ENCODE measurements around the gene ZNF687.

Gene ZNF687

GRCh38 chr1:151313501-151313900, 31.4 kb downstream of the ZNF687 start:
- H3K27me3 Mint-ChIP-seq (ENCODE audit: low read depth), result no peaks in the 10 kb centered on the region
- peak overlapping the region in 1 of 3 experiments; percentile 90 for H3K27ac Mint-ChIP-seq
- H3K4me1 Mint-ChIP-seq, result peaks cover 67% of the 10 kb centered on the region
- TF ChIP-seq, protein P1, sequence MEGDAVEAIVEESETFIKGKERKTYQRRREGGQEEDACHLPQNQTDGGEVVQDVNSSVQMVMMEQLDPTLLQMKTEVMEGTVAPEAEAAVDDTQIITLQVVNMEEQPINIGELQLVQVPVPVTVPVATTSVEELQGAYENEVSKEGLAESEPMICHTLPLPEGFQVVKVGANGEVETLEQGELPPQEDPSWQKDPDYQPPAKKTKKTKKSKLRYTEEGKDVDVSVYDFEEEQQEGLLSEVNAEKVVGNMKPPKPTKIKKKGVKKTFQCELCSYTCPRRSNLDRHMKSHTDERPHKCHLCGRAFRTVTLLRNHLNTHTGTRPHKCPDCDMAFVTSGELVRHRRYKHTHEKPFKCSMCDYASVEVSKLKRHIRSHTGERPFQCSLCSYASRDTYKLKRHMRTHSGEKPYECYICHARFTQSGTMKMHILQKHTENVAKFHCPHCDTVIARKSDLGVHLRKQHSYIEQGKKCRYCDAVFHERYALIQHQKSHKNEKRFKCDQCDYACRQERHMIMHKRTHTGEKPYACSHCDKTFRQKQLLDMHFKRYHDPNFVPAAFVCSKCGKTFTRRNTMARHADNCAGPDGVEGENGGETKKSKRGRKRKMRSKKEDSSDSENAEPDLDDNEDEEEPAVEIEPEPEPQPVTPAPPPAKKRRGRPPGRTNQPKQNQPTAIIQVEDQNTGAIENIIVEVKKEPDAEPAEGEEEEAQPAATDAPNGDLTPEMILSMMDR (IDR thresholded peaks at IDR 0.05; ENCODE audit: unreplicated experiment in 3 of 3), result no peak
- no peak overlapping the region for H3K4me3 Mint-ChIP-seq
- no peaks in the 10 kb centered on the region for H3K9me3 Mint-ChIP-seq
- peaks cover 63% of the 10 kb centered on the region for H3K36me3 Mint-ChIP-seq (ENCODE audit: low read depth)

DNA sequence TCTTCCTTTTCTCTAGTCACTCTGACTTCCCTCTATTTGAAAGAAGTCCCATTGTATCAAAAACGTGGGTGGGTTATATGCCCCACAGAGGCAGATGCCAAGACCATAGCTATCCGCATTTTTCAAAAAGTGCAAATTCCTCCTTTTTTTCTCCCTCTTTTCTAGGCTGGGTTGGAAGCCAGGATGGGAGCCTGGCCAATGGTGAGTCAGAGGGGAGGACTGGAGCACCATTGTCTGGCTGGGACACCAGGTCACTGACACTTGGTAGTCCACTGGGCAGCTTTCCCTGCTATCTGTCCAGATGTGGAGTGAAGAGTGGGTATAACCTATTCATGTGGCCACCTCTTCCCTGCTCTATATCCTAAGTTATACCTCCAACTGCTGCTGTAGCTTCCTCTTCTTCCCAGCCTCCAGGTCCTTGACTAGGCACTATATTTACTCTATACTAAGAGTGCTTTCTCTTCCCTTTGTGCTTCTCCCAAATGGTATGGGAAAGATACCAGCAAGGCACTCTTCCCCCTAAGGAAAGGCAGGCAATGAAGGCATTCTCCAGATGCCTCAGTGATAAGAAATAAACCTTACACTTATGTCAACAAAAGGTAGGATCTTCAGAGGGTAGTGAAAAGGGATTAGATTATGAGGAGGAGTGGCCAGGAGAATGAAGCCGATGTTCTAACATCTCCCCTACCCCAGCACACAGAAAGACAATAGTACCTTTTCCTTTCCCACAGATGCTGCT, 32.2 kb downstream of the ZNF687 start:
- Mint-ChIP-seq H3K9me3 (no peaks in the 10 kb centered on the region), H3K4me3 (no peak overlapping the region), H3K4me1 (peaks cover 59% of the 10 kb centered on the region), H3K27ac (peak overlapping the region in 1 of 3 experiments; percentile 90), H3K27me3 (ENCODE audit: low read depth) (no peaks in the 10 kb centered on the region), H3K36me3 (ENCODE audit: low read depth) (peaks cover 62% of the 10 kb centered on the region)
- TF ChIP-seq, protein P1 (IDR thresholded peaks at IDR 0.05; ENCODE audit: unreplicated experiment in 3 of 3), result no peak

- no peaks in the 10 kb centered on the region for H3K9me3 Mint-ChIP-seq
- H3K36me3 Mint-ChIP-seq (ENCODE audit: low read depth), result peaks cover 67% of the 10 kb centered on the region
- TF ChIP-seq, protein P1 (IDR thresholded peaks at IDR 0.05; ENCODE audit: unreplicated experiment in 3 of 3), result no peak
- no peak overlapping the region for H3K4me3 Mint-ChIP-seq
- no peaks in the 10 kb centered on the region for H3K27me3 Mint-ChIP-seq (ENCODE audit: low read depth)
- peak overlapping the region in 1 of 3 experiments; percentile 23 for H3K27ac Mint-ChIP-seq
- peaks cover 49% of the 10 kb centered on the region for H3K4me1 Mint-ChIP-seq
Measured at GRCh38 chr1:151315565-151316235, 33.6 kb downstream of the ZNF687 start.

- peaks cover 59% of the 10 kb centered on the region for H3K36me3 Mint-ChIP-seq (ENCODE audit: low read depth)
- TF ChIP-seq, protein P1 (IDR thresholded peaks at IDR 0.05; ENCODE audit: unreplicated experiment in 3 of 3), result no peak
- no peaks in the 10 kb centered on the region for H3K9me3 Mint-ChIP-seq
- H3K27ac Mint-ChIP-seq, result no peak overlapping the region
- no peak overlapping the region for H3K4me3 Mint-ChIP-seq
- no peaks in the 10 kb centered on the region for H3K27me3 Mint-ChIP-seq (ENCODE audit: low read depth)
- peaks cover 31% of the 10 kb centered on the region for H3K4me1 Mint-ChIP-seq
Measured at GRCh38 chr1:151318975-151319374, 36.9 kb downstream of the ZNF687 start.

DNA sequence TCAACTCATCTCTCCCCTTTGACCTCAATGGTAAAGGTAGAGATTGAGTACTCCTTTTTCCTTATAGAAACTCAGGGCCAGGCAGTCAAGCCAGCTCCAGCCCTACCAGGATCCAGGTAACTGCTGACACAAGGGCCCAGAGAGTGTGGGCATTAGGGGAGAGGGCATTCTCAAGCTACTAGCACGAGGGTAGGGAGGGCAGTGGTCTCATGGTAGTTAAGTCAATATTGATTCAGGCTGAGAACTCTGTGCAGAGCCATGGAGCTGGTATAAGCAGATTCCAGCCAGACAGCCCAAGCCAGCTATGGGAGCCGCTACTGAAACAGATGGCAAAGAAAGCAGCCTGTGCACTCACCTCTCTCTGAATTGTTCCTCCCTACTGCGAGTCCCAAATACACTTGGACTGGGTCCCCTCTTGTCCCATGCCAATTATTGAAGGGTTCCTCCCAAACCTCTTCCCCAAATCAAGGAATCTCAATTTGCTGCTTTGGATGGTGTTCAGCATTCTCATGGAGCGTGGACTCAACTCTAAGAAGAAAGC, 42.4 kb downstream of the ZNF687 start:
- Mint-ChIP-seq H3K9me3 (no peaks in the 10 kb centered on the region), H3K4me1 (peaks cover 55% of the 10 kb centered on the region), H3K27ac (peak overlapping the region in 1 of 3 experiments; percentile 51), H3K27me3 (ENCODE audit: low read depth) (no peaks in the 10 kb centered on the region), H3K4me3 (peak overlapping the region; percentile 19 to 53 (median 52)), H3K36me3 (ENCODE audit: low read depth) (peaks cover 42% of the 10 kb centered on the region)
- TF ChIP-seq, protein P1 (IDR thresholded peaks at IDR 0.05; ENCODE audit: unreplicated experiment in 3 of 3), result no peak

All from nephron (organoid).